GM19351 (cell line): ENCODE results near the gene PIGN.

Experiments used
- ATAC-seq: cut with Tn5 transposase; IDR thresholded peaks from one replicate; pipeline ENCODE4 v1.9.1; 2021; ENCODE audit warnings: mild to moderate bottlenecking, moderate library complexity; ENCODE audit not compliant: unreplicated experiment

The PIGN gene

DNA sequence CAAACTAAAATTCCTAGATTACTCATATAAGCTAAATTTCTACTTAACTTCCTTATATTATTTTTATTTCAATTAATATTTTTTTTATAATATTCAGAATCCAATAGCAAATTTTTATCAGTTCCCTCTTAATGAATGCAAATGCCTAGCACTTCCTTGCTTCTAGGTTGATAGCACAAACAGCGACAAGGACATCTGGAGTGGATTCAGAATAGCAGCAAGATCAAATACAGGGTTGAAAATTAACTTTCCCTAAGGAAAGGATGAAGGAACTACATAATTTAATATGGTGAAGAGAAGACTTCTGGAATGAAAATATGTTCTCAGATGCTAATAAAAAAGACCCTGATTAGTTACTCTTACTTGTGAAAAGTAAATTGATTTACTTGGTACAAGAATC, 64.5 kb downstream of the PIGN start:
- ATAC-seq, result no peak

DNA sequence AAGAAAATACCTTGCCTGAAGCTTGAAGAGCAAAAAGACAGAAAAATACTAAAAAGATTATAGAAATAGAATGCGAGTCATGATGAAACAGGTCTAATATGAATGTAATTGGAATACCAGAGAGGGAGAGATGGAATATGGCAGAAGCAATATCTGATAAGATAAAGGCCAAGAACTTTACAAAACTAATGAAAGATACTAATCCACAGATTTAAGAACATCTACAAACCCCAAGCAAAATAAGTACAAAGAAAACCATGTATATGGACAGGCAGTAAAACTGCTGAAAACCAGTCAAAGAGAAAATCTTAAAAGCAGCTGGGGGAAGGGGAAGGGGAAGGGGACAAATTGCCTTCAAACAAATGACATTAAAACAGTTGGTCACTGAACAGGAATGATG, 67.0 kb downstream of the PIGN start:
- ATAC-seq, result no peak

DNA sequence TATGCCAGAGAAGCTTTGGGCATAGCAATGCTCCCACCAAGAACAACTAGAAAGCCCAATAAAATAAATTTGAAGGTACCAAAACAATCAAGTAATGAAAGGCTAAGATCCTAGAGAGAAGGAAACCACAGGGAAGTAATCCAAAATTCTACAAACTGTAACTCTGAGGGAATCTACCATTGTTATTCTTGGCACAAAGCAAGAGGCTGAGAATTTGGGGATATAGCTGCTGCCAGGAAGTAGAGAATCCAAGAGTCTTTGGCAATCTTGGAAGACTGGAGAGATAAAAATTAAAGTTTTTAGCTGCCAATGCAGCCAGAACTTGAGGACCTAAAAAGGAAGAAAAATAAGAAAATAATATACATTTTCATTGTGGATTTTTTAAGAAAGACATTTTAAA, 68.5 kb downstream of the PIGN start:
- no peak for ATAC-seq

DNA sequence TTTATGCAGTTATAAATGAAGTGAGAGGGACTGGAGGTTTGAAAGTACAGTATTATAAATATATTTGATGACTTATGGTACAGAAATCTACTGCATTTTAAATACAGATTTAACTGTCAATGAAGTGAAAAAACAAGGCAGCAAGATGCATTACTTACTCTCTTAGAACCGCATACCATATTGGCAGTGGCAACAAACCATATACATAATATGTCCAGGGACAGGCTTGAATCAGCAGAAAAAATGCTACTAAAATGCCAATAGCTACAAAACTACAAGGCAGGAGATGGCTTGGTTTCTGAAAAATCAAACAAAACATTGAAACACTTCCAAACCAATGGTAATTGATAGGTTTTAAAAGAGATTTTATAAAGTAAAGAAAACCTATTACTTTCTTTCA, 77.2 kb downstream of the PIGN start:
- ATAC-seq, result no peak

DNA sequence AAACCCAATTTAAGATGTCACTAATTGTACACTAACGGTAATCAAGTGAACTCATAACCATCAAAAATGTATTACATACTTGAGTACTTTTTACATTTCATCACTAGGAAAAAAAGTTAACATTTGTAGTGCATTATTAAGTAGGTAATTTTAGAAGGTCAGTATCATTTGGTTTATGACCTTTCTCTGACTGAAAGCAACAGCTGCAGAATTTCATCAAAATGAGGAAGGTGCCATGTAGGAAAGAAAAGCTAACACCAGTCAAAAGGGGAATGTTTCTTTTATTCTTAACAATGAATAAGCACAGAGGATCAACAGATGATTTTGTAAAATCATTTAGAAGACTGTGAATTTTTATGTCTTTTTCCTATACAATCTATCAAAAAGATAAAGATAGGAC, 79.0 kb downstream of the PIGN start:
- no peak for ATAC-seq

DNA sequence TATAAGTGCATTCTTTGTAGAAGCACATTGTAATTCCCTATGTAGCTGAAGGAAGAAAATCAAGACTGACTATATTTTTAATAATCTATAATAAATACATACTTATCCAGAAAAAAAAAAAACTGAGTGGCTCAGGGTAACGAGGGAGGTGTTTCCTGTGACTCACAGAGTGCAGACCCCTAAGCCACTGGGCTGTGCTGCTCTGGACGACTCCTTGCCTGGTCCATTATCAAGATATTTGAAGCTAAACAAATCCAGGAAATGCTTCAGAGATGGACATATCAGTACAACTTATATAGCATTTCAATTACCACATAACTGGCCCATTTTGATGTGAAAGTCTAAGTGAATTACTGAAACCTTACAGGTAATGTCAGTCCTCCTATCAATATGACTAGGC, 80.6 kb downstream of the PIGN start:
- ATAC-seq, result no peak

DNA sequence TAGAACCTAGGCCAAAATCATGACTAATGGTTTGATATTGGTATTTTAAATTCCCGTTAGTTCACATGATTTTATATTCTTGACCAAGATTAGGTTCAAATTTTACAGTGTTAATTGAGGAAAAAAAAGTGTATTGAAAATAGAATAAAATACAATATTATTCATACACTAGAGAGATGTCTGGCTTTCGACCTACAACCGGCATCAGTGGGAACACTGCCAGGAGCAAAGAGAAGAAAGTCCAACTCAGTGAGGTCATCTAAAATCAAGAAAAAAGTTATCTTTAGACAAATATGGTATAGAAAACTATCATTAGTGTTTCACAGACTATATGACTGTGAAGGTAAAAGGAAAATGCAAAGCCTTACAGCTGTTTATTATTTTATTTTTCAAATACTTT, 81.5 kb downstream of the PIGN start:
- ATAC-seq, result no peak

DNA sequence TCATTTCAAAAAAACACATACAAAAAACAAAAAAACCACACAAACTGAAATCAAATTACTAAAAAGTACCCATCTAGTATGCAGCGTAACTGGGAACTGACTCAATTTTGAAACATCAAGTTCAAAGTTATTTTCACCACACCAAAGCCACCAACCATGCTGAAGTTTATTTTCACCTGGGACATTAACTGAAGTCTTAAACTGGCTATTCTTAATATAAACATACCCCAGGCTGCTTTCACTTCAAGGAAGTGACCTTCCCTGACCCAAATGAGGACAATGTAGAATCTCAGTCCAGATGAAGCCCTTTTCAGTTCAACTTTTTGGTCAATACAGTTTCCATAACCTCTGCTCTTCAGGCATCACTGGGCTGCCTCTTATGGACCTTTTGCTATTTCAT, 84.6 kb downstream of the PIGN start:
- peak; percentile 80 for ATAC-seq

DNA sequence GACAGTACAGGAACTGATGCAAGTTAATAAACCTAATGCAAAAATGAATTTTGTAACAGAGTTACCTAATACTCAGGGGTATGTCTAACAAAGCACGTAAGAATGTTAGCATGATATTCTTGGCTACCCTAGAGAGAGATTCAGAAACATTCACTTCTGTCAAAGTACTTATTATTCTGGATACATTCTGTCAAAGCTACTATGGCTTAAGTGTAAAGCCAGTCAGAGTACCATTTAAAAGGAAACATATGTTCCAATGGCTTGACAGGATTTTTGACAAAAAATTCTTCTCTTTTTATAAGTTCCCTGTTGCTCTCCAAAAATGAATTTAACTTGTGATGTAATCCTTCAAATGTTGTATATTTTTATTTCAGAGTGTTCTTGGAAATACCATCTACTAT, 85.5 kb downstream of the PIGN start:
- no peak for ATAC-seq

DNA sequence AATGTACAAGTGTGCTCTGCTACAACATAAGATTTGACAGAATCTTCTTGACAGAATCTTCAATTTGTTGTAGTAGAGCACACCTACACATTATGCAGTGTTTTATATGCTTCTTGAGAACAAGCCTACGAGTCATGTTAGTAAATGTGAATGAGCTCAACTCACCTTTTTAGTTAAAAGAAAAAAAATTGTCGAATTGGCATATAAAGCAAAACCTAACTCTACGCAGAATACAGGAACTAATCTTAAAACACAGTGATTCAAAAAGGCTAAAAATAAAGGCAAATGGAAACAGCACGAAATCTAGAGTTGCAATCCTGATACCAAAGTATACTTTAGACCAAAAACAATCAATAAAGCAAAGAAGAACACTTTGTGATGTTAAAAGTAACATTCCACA, 87.9 kb downstream of the PIGN start:
- no peak for ATAC-seq

DNA sequence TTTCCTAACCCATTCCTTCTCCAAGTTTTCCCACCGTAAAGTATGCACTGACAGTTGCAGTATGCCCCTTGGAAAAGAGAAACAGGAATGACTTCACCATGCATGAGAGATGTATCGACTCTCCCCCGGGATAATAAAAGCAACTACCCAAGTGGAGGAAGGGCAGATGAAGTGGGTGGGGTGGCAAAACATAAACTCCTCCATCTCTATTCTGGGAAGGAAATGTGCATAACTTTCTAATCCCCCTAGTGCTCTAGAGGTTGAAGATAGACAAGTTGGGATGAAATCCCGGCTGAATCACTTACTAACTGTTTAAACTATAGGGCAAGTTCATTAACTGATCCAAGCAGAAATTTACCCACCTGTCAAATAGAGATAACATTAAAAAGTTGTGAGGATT, 89.2 kb downstream of the PIGN start:
- no peak for ATAC-seq

DNA sequence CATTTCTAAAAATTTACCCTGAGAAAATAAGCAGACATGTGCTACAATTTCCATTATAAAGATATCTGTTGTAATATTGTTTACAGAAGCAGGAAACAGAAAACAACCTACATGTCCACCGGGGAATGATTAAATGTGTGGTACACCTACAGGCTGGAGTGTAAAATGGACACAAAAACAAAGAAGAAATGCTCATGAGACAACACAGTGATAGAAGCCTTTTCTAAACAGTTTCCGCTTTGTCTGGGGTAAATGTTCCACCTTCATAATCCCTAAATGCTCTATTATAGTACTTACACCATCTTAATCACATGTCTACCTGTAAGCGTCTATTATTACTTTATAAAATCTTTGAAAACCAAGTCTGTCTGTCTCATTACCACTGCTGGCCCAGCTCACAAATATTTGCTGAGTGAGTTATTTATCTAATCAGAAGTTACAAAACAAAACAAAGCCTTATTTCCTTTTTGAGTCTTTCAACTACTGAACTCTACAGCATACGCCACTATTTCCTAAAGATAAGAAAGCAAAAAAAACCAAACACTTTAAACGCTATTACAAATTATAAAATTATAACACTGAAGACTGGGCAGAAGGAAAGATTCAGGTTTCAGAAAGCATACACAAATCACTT, 95.3 kb downstream of the PIGN start:
- no peak for ATAC-seq

DNA sequence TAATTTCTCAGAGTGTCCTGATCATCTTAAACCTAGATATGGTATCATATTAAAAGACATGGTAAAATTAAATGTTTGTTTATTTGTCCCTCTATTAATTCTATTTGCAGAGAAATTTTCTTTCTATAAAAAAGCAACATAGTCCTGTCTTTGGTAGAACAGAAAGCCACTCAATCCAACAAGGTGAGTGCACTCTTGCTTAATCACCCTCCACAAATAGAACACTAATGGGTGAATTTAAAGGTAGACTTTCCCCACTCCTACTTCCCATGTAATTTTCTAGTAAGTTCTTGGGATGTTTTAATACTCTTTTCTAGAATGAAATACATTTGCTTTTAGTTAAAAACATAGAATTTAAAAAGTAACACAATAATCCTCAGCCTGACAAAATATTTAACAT, 97.7 kb downstream of the PIGN start:
- no peak for ATAC-seq

DNA sequence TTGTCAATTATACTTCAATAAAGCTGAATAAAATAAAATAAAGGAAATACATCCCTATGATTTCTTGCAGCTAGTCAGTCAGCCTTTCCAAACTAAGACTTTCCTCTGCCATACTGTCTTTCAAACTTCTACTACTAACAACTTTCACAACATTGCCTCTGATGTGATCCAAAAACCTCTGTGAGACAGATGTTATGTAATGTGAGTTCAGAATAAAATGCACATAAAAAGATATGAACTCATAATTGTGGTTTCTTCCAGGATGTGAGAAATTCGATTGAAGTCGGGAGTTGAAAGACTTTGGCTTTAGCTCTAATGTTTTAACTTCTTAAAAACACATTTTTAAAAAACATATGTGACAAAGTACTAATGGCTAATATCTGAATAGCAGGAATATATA, 98.7 kb downstream of the PIGN start:
- ATAC-seq, result no peak

DNA sequence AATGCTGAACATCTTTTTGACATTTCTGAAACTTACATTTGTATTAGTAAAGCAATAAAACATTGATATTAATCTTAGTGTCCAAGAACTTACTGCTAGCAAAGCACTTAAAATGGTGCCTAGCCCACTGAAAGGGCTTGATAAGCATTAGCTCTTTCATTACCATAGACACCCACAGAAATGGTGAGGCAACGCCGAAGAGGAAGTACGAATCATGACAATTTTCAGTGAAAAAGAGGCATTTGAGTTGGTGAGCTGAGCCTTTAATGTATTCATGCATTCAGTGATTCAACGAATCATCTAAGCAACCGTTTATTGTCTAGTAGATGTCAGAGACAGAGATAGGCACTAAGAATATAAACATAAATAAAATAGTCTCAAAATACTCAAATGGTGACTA, 101.1 kb downstream of the PIGN start:
- no peak for ATAC-seq

DNA sequence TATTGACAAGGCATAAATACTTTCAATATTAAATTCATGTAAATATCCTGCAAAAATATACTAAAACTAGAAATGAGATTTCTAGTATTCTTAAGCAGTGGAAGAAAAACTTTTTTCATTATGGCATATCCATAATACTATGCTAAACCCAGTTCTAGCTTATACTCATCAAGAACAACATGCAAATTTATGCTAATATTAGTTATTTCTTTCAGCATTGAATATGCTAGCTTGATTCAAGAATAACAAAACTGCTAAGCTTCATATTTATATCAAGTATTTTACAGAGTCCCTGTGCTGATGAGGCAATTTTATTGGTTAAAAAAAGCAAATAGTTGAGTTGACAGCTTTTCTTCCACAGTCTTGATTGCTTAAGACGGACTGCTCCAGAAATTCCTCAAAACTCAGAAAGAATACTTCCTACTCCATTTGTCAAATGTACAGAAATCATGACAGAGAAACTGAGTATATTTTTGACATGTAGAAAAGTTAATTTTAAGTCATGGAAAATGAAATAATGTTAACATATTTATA, 105.0 kb downstream of the PIGN start:
- ATAC-seq, result no peak

DNA sequence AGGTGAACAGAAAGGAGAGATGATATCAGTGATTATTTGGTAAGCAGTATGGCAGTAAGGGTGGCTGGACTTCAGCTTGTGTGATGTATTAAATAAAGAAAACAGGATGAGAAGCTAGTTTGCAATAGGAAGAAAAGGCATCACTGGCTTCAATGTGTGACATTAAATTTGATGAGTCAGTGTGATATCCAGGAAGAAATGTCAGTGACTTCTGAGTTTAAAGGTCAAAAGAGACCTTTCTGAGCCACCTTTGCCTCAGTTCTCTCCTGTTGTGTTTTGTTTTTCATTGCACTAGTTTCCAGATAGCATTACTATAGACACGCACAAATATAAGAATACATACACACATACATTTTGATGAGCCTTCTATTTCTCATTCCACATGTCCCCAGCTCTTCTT, 105.6 kb downstream of the PIGN start:
- no peak for ATAC-seq

DNA sequence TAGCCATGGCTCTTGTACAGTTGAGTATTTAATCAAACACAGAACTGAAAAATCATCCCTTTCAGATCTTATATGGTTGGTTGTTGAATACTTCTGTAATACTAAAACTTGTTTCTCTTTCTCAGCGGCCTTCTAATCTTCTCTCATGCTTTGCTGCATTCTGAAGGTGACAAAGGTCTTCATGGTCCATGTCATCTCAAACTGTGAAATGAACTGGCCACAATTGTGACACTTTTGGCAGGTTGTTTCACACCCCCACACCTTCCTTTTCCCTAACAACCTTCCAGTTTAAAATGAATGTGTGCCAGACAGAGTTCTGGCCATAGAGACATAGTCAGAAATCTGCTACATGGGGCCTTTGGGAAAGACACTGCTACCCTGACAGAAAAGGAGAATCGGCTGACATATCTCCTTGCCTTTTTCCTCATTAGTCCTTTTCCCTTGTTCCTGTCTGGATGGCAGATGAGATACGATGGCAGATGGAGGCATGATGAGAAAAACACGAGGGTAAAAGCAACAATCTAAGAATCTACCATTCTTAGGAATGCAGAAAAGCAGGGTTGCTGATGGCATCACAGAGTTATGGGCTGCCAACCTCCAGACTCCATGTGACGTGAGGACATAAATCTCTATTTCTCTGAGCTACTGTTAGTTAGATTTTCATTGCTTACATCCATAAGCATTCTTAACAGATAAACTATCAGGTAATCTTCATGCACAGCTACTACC, 106.5 kb downstream of the PIGN start:
- ATAC-seq, result peak; percentile 68

DNA sequence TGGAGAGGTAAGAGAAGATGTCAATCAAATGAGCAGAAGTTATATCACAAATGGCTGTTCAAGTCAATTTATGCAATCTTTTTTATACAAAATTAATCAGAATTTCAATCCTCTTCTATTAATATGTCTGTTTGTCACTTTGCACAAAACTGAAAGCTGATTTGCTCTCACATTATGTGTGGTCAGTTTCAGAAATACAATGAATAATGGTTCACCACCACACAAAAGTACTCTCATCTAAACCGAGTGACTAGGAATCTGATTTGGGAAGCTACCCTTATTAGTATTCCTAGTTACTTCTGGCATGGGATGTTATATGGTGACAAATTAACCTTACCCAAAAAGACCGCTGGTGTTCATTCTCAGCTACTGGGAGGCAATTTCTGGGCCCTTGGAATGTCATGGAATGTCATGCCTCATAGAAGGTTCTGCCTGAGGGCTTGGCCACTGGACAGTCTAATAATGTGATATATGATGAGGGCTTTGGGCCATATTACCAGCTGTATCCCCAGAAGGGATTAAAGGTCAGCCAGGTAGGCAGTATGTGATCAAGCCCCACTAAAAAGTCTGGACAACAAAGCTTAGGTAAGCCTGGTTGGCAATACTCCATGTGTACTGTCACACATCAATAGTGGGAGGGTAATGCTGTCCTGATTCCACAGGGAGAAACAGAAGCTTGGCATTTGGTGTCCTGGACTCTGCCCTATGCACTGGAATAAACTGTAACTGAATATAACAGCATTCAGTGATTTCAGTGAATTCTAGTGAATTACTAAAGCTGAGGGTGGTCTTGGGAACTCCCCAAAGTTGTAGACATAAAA, 113.2 kb downstream of the PIGN start:
- no peak for ATAC-seq

DNA sequence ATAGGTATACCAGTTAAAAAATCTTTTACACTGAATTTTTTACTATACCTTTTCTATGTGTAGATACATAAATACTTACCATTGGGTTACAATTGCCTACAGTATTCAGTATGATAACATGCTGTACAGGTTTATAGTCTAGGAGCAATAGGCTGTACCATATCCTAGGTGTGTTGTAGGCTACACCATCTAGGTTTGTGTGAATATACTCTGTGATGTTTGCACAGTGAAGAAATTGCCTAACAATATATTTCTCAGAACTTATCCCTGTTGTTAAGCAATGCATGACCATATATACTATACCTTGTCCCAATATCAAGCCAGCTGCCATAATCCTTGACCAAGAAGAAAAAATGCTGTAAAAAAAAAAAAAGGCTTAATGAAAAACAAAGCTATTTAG, 114.5 kb downstream of the PIGN start:
- ATAC-seq, result no peak

DNA sequence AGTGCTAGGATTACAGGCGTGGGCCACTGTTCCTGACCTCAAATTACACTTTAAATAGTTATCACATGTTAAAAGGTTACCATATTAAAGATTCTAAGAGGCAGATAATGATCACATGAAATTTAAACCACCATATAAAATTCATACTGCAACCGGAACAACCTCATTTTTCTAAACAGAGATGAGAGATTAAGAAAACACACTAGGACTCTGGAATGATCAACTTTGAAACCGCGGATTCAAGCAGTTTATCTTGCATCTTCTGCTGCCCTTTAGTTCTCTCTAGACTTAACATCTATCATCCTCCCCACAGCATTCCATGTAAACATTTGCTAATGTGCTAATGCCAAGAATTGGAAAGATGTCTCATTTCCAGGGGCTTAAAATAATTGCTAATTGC, 115.8 kb downstream of the PIGN start:
- no peak for ATAC-seq

DNA sequence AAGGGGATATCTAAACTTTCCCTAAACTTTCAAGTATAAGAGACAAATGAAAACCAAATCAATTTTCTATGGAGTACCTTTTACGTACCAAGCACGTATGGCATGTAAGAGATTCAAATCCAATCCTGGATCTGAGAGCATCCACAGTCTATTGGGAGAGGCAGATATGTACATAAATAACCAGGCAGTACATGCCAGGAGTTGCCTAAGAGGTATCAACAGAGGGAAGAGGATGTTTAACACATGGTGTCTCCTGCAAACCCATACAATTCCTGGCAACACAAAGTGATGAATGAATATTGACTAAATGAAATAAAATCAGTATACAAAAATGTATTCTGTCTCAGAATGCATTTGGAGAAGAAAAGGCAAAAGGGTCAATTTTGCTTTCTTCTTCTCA, 116.6 kb downstream of the PIGN start:
- no peak for ATAC-seq
